ENCODE results near the gene PARD3B. TPM values are rescaled to one million over a fixed set of nuclear protein-coding genes. Genes with fewer than 3 reads are reported as not detected.

Gene PARD3B
- total RNA-seq, 2 donors from 2014 or later: 14.7 to 25.0 TPM

GRCh38 chr2:204645018-204645773, 99.9 kb downstream of the PARD3B start:
- H3K27ac ChIP-seq: no peak overlapping the region
- intact Hi-C loops (cut with DNase I): no loop called here
- no peaks in the 10 kb centered on the region for H3K9me3 ChIP-seq
- H3K4me3 ChIP-seq: no peak overlapping the region
- no peaks in the 10 kb centered on the region for H3K36me3 ChIP-seq
- WGBS: 22% methylated on average over 1 of the region's 1 CpG
- H3K4me1 ChIP-seq (replicated peaks): no peaks in the 10 kb centered on the region
- H3K27me3 ChIP-seq (replicated peaks; ENCODE audit: insufficient read depth): no peaks in the 10 kb centered on the region
- no peak for DNase-seq (ENCODE audit: low spot score)
- no peak for TF ChIP-seq POLR2A (IDR thresholded peaks at IDR 0.05)
- TF ChIP-seq CTCF (IDR thresholded peaks at IDR 0.05): no peak
- TF ChIP-seq POLR2AphosphoS5 (IDR thresholded peaks at IDR 0.05): no peak

GRCh38 chr2:204647626-204648025, 102.4 kb downstream of the PARD3B start:
- H3K27me3 ChIP-seq (replicated peaks; ENCODE audit: insufficient read depth): no peaks in the 10 kb centered on the region
- TF ChIP-seq POLR2A (IDR thresholded peaks at IDR 0.05): no peak
- TF ChIP-seq CTCF (IDR thresholded peaks at IDR 0.05): no peak
- no peak for TF ChIP-seq POLR2AphosphoS5 (IDR thresholded peaks at IDR 0.05)

GRCh38 chr2:204650611-204651010, 105.3 kb downstream of the PARD3B start:
- Histone ChIP-seq H3K27ac (no peak overlapping the region), H3K9me3 (no peaks in the 10 kb centered on the region), H3K4me1 (replicated peaks) (no peaks in the 10 kb centered on the region), H3K4me3 (no peak overlapping the region), H3K27me3 (replicated peaks; ENCODE audit: insufficient read depth) (no peaks in the 10 kb centered on the region), H3K36me3 (no peaks in the 10 kb centered on the region)
- intact Hi-C loops (cut with DNase I): no loop called here
- no peak for DNase-seq (ENCODE audit: low spot score)
- TF ChIP-seq POLR2A (IDR thresholded peaks at IDR 0.05) (no peak), POLR2AphosphoS5 (IDR thresholded peaks at IDR 0.05) (no peak), CTCF (IDR thresholded peaks at IDR 0.05) (no peak)

More at GRCh38 chr2:204647626-204648025, 102.4 kb downstream of the PARD3B start:
- intact Hi-C loops (cut with DNase I): no loop called here
- DNase-seq (ENCODE audit: low spot score): no peak
- no peak overlapping the region for H3K4me3 ChIP-seq
- no peak overlapping the region for H3K27ac ChIP-seq
- no peaks in the 10 kb centered on the region for H3K9me3 ChIP-seq
- H3K36me3 ChIP-seq: no peaks in the 10 kb centered on the region
- H3K4me1 ChIP-seq (replicated peaks): no peaks in the 10 kb centered on the region

- no peaks in the 10 kb centered on the region for H3K27me3 ChIP-seq (replicated peaks; ENCODE audit: insufficient read depth)
- no peak for DNase-seq (ENCODE audit: low spot score)
- H3K36me3 ChIP-seq: no peaks in the 10 kb centered on the region
- H3K9me3 ChIP-seq: no peaks in the 10 kb centered on the region
- no peak overlapping the region for H3K27ac ChIP-seq
- WGBS: 95% methylated on average over 4 of the region's 4 CpGs
- H3K4me1 ChIP-seq (replicated peaks): no peaks in the 10 kb centered on the region
- TF ChIP-seq POLR2A (IDR thresholded peaks at IDR 0.05): no peak
- TF ChIP-seq CTCF (IDR thresholded peaks at IDR 0.05): no peak
- H3K4me3 ChIP-seq: no peak overlapping the region
- intact Hi-C loops (cut with DNase I): no loop called here
Measured at GRCh38 chr2:204652063-204652462, 106.8 kb downstream of the PARD3B start.

GRCh38 chr2:204654669-204655068, 109.4 kb downstream of the PARD3B start:
- Histone ChIP-seq H3K27me3 (replicated peaks; ENCODE audit: insufficient read depth) (no peaks in the 10 kb centered on the region), H3K4me1 (replicated peaks) (no peaks in the 10 kb centered on the region), H3K4me3 (no peak overlapping the region), H3K36me3 (no peaks in the 10 kb centered on the region), H3K9me3 (no peaks in the 10 kb centered on the region), H3K27ac (no peak overlapping the region)
- 39% methylated on average over 1 of the region's 1 CpG for WGBS
- TF ChIP-seq POLR2AphosphoS5 (IDR thresholded peaks at IDR 0.05) (no peak), POLR2A (IDR thresholded peaks at IDR 0.05) (no peak), CTCF (IDR thresholded peaks at IDR 0.05) (no peak)
- intact Hi-C loops (cut with DNase I): no loop called here
- no peak for DNase-seq (ENCODE audit: low spot score)

All from prostate gland (tissue), 2 donors.